Measurements from ENCODE around the gene GIT1.

GIT1 gene

GRCh38 chr17:29611351-29612093, 22.1 kb upstream of the GIT1 start:
- no peak overlapping the region for H3K4me3 Mint-ChIP-seq
- no peaks in the 10 kb centered on the region for H3K27me3 Mint-ChIP-seq
- peaks cover 4% of the 10 kb centered on the region for H3K36me3 Mint-ChIP-seq (ENCODE audit: low read depth)
- no peak overlapping the region for H3K27ac Mint-ChIP-seq
- no peaks in the 10 kb centered on the region for H3K9me3 Mint-ChIP-seq
- peaks cover 33% of the 10 kb centered on the region for H3K4me1 Mint-ChIP-seq (ENCODE audit: low read depth)

GRCh38 chr17:29610395-29610794, 20.9 kb upstream of the GIT1 start:
- Mint-ChIP-seq H3K27ac (no peak overlapping the region), H3K9me3 (no peaks in the 10 kb centered on the region), H3K36me3 (ENCODE audit: low read depth) (peaks cover 4% of the 10 kb centered on the region), H3K4me1 (ENCODE audit: low read depth) (peaks cover 22% of the 10 kb centered on the region), H3K27me3 (no peaks in the 10 kb centered on the region), H3K4me3 (no peak overlapping the region)

- Mint-ChIP-seq H3K36me3 (ENCODE audit: low read depth) (peaks cover 4% of the 10 kb centered on the region), H3K27ac (no peak overlapping the region), H3K4me1 (ENCODE audit: low read depth) (peaks cover 8% of the 10 kb centered on the region), H3K9me3 (no peaks in the 10 kb centered on the region), H3K27me3 (no peaks in the 10 kb centered on the region), H3K4me3 (no peak overlapping the region)
These were observed 19.5 kb upstream of the GIT1 start for GRCh38 chr17:29608986-29609385.

GRCh38 chr17:29607557-29608195, 18.2 kb upstream of the GIT1 start:
- peaks cover 4% of the 10 kb centered on the region for H3K36me3 Mint-ChIP-seq (ENCODE audit: low read depth)
- no peak overlapping the region for H3K4me3 Mint-ChIP-seq
- H3K27me3 Mint-ChIP-seq = no peaks in the 10 kb centered on the region
- peaks cover 4% of the 10 kb centered on the region for H3K4me1 Mint-ChIP-seq (ENCODE audit: low read depth)
- no peak overlapping the region for H3K27ac Mint-ChIP-seq
- no peaks in the 10 kb centered on the region for H3K9me3 Mint-ChIP-seq

GRCh38 chr17:29603109-29603674, 13.7 kb upstream of the GIT1 start:
- no peaks in the 10 kb centered on the region for H3K27me3 Mint-ChIP-seq
- H3K36me3 Mint-ChIP-seq (ENCODE audit: low read depth) = no peaks in the 10 kb centered on the region
- H3K27ac Mint-ChIP-seq = no peak overlapping the region
- H3K4me1 Mint-ChIP-seq (ENCODE audit: low read depth) = peaks cover 10% of the 10 kb centered on the region
- H3K9me3 Mint-ChIP-seq = no peaks in the 10 kb centered on the region
- no peak overlapping the region for H3K4me3 Mint-ChIP-seq

- H3K27me3 Mint-ChIP-seq = no peaks in the 10 kb centered on the region
- no peak overlapping the region for H3K4me3 Mint-ChIP-seq
- H3K36me3 Mint-ChIP-seq (ENCODE audit: low read depth) = no peaks in the 10 kb centered on the region
- H3K4me1 Mint-ChIP-seq (ENCODE audit: low read depth) = peaks cover 23% of the 10 kb centered on the region
- H3K27ac Mint-ChIP-seq = no peak overlapping the region
- H3K9me3 Mint-ChIP-seq = no peaks in the 10 kb centered on the region
These were observed 8.1 kb upstream of the GIT1 start for GRCh38 chr17:29597361-29598172.

- H3K4me3 Mint-ChIP-seq = no peak overlapping the region
These were observed 7.4 kb upstream of the GIT1 start for GRCh38 chr17:29596811-29597210.

GRCh38 chr17:29595943-29596774, 6.7 kb upstream of the GIT1 start:
- Mint-ChIP-seq H3K27me3 (no peaks in the 10 kb centered on the region), H3K4me1 (ENCODE audit: low read depth) (peaks cover 37% of the 10 kb centered on the region), H3K27ac (no peak overlapping the region), H3K36me3 (ENCODE audit: low read depth) (no peaks in the 10 kb centered on the region), H3K9me3 (no peaks in the 10 kb centered on the region), H3K4me3 (no peak overlapping the region)

More at GRCh38 chr17:29596811-29597210, 7.4 kb upstream of the GIT1 start:
- Mint-ChIP-seq H3K27me3 (no peaks in the 10 kb centered on the region), H3K9me3 (no peaks in the 10 kb centered on the region), H3K27ac (no peak overlapping the region), H3K4me1 (ENCODE audit: low read depth) (peaks cover 31% of the 10 kb centered on the region), H3K36me3 (ENCODE audit: low read depth) (no peaks in the 10 kb centered on the region)

- H3K9me3 Mint-ChIP-seq = no peaks in the 10 kb centered on the region
- no peaks in the 10 kb centered on the region for H3K27me3 Mint-ChIP-seq
- H3K27ac Mint-ChIP-seq = no peak overlapping the region
- H3K4me1 Mint-ChIP-seq (ENCODE audit: low read depth) = peaks cover 40% of the 10 kb centered on the region
- H3K4me3 Mint-ChIP-seq = peak overlapping the region; percentile 79
- H3K36me3 Mint-ChIP-seq (ENCODE audit: low read depth) = no peaks in the 10 kb centered on the region
These were observed 5.9 kb upstream of the GIT1 start for GRCh38 chr17:29595107-29595942.

- H3K9me3 Mint-ChIP-seq = no peaks in the 10 kb centered on the region
- H3K36me3 Mint-ChIP-seq (ENCODE audit: low read depth) = no peaks in the 10 kb centered on the region
- peak overlapping the region; percentile 79 for H3K4me3 Mint-ChIP-seq
- H3K27ac Mint-ChIP-seq = no peak overlapping the region
- H3K4me1 Mint-ChIP-seq (ENCODE audit: low read depth) = peaks cover 46% of the 10 kb centered on the region
- no peaks in the 10 kb centered on the region for H3K27me3 Mint-ChIP-seq
These were observed 5.2 kb upstream of the GIT1 start for GRCh38 chr17:29594519-29595090.

- H3K27ac Mint-ChIP-seq = no peak overlapping the region
- peaks cover 46% of the 10 kb centered on the region for H3K4me1 Mint-ChIP-seq (ENCODE audit: low read depth)
- H3K4me3 Mint-ChIP-seq = peak overlapping the region; percentile 79
- H3K36me3 Mint-ChIP-seq (ENCODE audit: low read depth) = no peaks in the 10 kb centered on the region
- H3K27me3 Mint-ChIP-seq = no peaks in the 10 kb centered on the region
- H3K9me3 Mint-ChIP-seq = no peaks in the 10 kb centered on the region
These were observed 4.4 kb upstream of the GIT1 start for GRCh38 chr17:29593591-29594518.

- Mint-ChIP-seq H3K27me3 (no peaks in the 10 kb centered on the region), H3K4me3 (peak within 1 kb of the TSS; percentile 79), H3K9me3 (no peaks in the 10 kb centered on the region), H3K4me1 (ENCODE audit: low read depth) (peaks cover 50% of the 10 kb centered on the region), H3K36me3 (ENCODE audit: low read depth) (no peaks in the 10 kb centered on the region), H3K27ac (peak within 1 kb of the TSS; percentile 68)
These were observed 3.6 kb upstream of the GIT1 start, which contains the start of gene ANKRD13B for GRCh38 chr17:29592850-29593551. ANKRD13B (plus strand) TSS chr17:29593132; CDS start chr17:29593622, 490 bp downstream.

Measured in stimulated activated naive CD8-positive, alpha-beta T cell treated with anti-CD3 and anti-CD28 coated beads, Interleukin-15, Interleukin-2, amounts not matched to agents 100 ng/mL and 50 ng/mL, for 24 hours (primary cell).